ENCODE results near the gene ZIM2. TPM values are rescaled to one million over a fixed set of nuclear protein-coding genes. Genes with fewer than 3 reads are reported as not detected.

The ZIM2 gene
- total RNA-seq, 4 donors from 2014 or later, result 0.16 to 2.2 (median 1.2) TPM; not detected in 1

DNA sequence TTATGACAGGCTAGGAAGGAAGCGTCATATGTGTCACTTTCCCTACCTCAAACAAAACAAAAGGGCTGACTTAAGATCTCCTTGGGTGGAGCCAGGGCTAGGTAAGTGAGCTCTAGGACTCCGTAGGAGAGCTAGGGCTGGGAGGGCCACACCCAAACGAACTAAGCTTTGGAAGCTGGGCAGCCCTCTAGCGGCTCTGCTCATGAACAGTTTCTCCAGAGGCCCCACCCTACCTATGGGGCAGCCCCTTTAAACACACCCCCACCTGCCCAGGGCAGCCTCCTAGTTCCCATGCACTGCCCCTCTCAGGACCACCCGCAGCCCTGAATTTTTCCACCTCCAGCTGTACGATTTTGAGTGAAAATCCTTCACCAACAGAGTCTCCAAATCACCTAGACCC, 3.5 kb downstream of the ZIM2 start:
- TF ChIP-seq POLR2A (IDR thresholded peaks at IDR 0.05) (no peak), POLR2AphosphoS5 (IDR thresholded peaks at IDR 0.05) (no peak), EP300 (IDR thresholded peaks at IDR 0.05; ENCODE audit: low read depth) (no peak), CTCF (IDR thresholded peaks at IDR 0.05) (no peak)
- in situ Hi-C loops (cut with MboI; ENCODE audit: low pct_ligation_motif_present in 1 of 4, low pct_unique_long_range_greater_than_20kb in 1 of 4, low sequenced_read_pairs in 3 of 4), result no loop called here
- Histone ChIP-seq H3K36me3 (no peaks in the 10 kb centered on the region), H3K9me3 (peaks cover 0 to 14% of the 10 kb centered on the region in 2 donors), H3K27me3 (no peaks in the 10 kb centered on the region), H3K4me3 (no peak overlapping the region), H3K4me1 (no peaks in the 10 kb centered on the region), H3K27ac (peak overlapping the region in 1 of 4 donors; percentile 87)
- intact Hi-C loops (cut with DNase I; ENCODE audit: low total_unique reads), result no loop called here
- DNase-seq, result no peak
- 45 to 58% methylated on average over 2 to 6 of the region's 6 CpGs for WGBS, 2 donors (ENCODE audit: low coverage in 1 of 2)

DNA sequence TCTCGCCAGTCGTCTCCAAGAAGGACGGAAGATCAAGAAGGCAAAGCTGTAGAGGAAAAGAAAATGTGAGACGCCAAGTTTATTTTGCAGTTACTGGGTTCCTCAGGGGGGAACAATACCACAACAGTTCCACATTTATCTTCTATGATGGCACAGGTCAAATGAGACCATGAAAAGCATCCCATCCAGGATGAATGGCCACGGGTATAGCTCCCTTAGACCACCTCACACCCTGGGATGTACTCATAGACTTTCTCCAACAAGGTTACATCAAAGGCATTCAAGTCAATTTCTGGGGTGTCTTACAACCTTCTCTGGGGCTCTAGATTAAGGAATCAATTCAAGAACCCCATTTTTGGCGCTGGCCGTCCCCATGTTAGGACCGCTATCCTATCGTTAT, 4.5 kb downstream of the ZIM2 start:
- H3K4me1 ChIP-seq, result no peaks in the 10 kb centered on the region
- 84 to 92% methylated on average over 5 to 9 of the region's 9 CpGs for WGBS, 2 donors (ENCODE audit: low coverage in 1 of 2)
- H3K4me3 ChIP-seq, result no peak overlapping the region
- H3K36me3 ChIP-seq, result no peaks in the 10 kb centered on the region
- intact Hi-C loops (cut with DNase I; ENCODE audit: low total_unique reads) (no loop called here), in situ Hi-C loops (cut with MboI; ENCODE audit: low pct_ligation_motif_present in 1 of 4, low pct_unique_long_range_greater_than_20kb in 1 of 4, low sequenced_read_pairs in 3 of 4) (no loop called here)
- H3K27me3 ChIP-seq, result no peaks in the 10 kb centered on the region
- TF ChIP-seq EP300 (IDR thresholded peaks at IDR 0.05; ENCODE audit: low read depth), result no peak
- no peak for TF ChIP-seq POLR2AphosphoS5 (IDR thresholded peaks at IDR 0.05)
- TF ChIP-seq POLR2A (IDR thresholded peaks at IDR 0.05), result no peak
- TF ChIP-seq CTCF (IDR thresholded peaks at IDR 0.05), result no peak
- no peak for DNase-seq
- no peak overlapping the region for H3K27ac ChIP-seq
- peaks cover 0 to 14% of the 10 kb centered on the region in 2 donors for H3K9me3 ChIP-seq

GRCh38 chr19:56835401-56835800, 5.1 kb downstream of the ZIM2 start:
- DNase-seq, result no peak
- in situ Hi-C loops (cut with MboI; ENCODE audit: low pct_ligation_motif_present in 1 of 4, low pct_unique_long_range_greater_than_20kb in 1 of 4, low sequenced_read_pairs in 3 of 4), result no loop called here
- Histone ChIP-seq H3K36me3 (no peaks in the 10 kb centered on the region), H3K4me1 (no peaks in the 10 kb centered on the region), H3K9me3 (peaks cover 0 to 14% of the 10 kb centered on the region in 2 donors), H3K4me3 (no peak overlapping the region), H3K27ac (no peak overlapping the region), H3K27me3 (no peaks in the 10 kb centered on the region)
- TF ChIP-seq POLR2A (IDR thresholded peaks at IDR 0.05) (no peak), POLR2AphosphoS5 (IDR thresholded peaks at IDR 0.05) (no peak), EP300 (IDR thresholded peaks at IDR 0.05; ENCODE audit: low read depth) (no peak), CTCF (IDR thresholded peaks at IDR 0.05) (no peak)
- intact Hi-C loops (cut with DNase I; ENCODE audit: low total_unique reads), result no loop called here

DNA sequence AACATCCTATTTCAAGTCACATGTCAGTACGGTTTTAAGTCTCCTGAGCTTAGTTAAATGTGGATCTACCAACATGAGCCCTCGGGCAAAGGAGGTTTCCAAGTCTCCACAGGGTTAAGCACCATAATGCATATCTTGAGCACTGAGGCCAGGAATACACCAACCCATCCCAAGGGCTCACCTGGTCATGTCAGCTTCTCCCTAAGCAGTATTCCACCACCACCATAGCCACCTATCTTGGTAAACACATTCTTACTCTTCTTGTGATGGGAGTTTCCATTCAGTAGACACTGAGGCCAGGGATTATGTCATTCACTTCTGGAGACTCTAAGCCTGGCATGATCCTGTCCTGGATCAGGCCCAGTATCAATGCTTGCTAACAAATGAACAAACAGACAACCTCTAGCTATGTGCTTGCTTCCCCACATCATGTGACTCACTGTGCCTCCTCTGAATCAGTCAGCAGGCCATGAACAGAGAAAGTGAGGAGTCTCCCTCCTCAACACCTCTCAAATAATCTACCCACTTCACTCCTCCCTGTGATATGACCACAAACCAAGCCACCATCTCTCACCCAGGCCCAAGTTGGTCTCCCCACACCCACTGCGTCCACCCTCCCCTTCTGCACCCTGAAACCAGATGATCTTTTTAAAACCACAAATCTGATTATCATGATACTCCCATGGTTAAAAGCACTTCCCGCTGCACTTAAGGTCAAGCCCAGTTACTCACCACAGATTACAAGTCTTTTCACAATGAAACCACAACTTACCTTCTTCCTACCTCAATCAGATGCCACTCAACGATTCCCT, 5.8 kb downstream of the ZIM2 start:
- Histone ChIP-seq H3K9me3 (peaks cover 0 to 14% of the 10 kb centered on the region in 2 donors), H3K4me3 (no peak overlapping the region), H3K4me1 (no peaks in the 10 kb centered on the region), H3K36me3 (no peaks in the 10 kb centered on the region), H3K27me3 (no peaks in the 10 kb centered on the region), H3K27ac (no peak overlapping the region)
- in situ Hi-C loops (cut with MboI; ENCODE audit: low pct_ligation_motif_present in 1 of 4, low pct_unique_long_range_greater_than_20kb in 1 of 4, low sequenced_read_pairs in 3 of 4) (no loop called here), intact Hi-C loops (cut with DNase I; ENCODE audit: low total_unique reads) (no loop called here)
- WGBS, 2 donors (ENCODE audit: low coverage in 1 of 2), result 75 to 79% methylated on average over 3 to 5 of the region's 5 CpGs
- TF ChIP-seq POLR2AphosphoS5 (IDR thresholded peaks at IDR 0.05), result no peak
- no peak for TF ChIP-seq EP300 (IDR thresholded peaks at IDR 0.05; ENCODE audit: low read depth)
- TF ChIP-seq POLR2A (IDR thresholded peaks at IDR 0.05), result no peak
- no peak for TF ChIP-seq CTCF (IDR thresholded peaks at IDR 0.05)
- no peak for DNase-seq

All from transverse colon (tissue), 4 donors.